ENCODE data around the gene NUDT15.
A peak's percentile ranks its signal among the peaks of the same experiment; 100 is the strongest.

NUDT15 gene

GRCh38 chr13:48037346-48038173, at the start of gene NUDT15:
NUDT15 (plus strand) TSS chr13:48037726; CDS start chr13:48037747, 21 bp downstream.
- peak within 1 kb of the TSS; percentile 92 for H3K27ac ChIP-seq
- peak; percentile 97 for TF ChIP-seq CTCF (conservative IDR thresholded peaks at IDR 0.05)

GRCh38 chr13:47990427-47990826, 47.1 kb upstream of the NUDT15 start:
- no peak for TF ChIP-seq CTCF (conservative IDR thresholded peaks at IDR 0.05)

GRCh38 chr13:47990920-47991466, 46.5 kb upstream of the NUDT15 start:
- no peak overlapping the region for H3K27ac ChIP-seq
- TF ChIP-seq CTCF (conservative IDR thresholded peaks at IDR 0.05): no peak

More at GRCh38 chr13:47990427-47990826, 47.1 kb upstream of the NUDT15 start:
- no peak overlapping the region for H3K27ac ChIP-seq

- no peak for TF ChIP-seq CTCF (conservative IDR thresholded peaks at IDR 0.05)
- no peak overlapping the region for H3K27ac ChIP-seq
These were observed 45.7 kb upstream of the NUDT15 start for GRCh38 chr13:47991859-47992258.

GRCh38 chr13:47997384-47997783, 40.1 kb upstream of the NUDT15 start:
- TF ChIP-seq CTCF (conservative IDR thresholded peaks at IDR 0.05): no peak
- no peak overlapping the region for H3K27ac ChIP-seq

GRCh38 chr13:47999973-48000372, 37.6 kb upstream of the NUDT15 start:
- H3K27ac ChIP-seq: no peak overlapping the region
- no peak for TF ChIP-seq CTCF (conservative IDR thresholded peaks at IDR 0.05)

- H3K27ac ChIP-seq: peak overlapping the region; percentile 72; the same call in 1 of the 2 replicates
- no peak for TF ChIP-seq CTCF (conservative IDR thresholded peaks at IDR 0.05)
These were observed 36.9 kb upstream of the NUDT15 start for GRCh38 chr13:48000559-48001113.

Measured in VCaP (cell line).